SK-N-SH treated with all-trans-retinoic acid at 6 μM for 48 hours (cell line): ENCODE results near the gene ARHGAP15.
A peak's percentile ranks its signal among the peaks of the same experiment; 100 is the strongest.

Experiments used
- ATAC-seq: fragments of 200-7000 bp; cut with Tn5 transposase; 3 replicates; pipeline ENCODE4 v1.9.1; 2020; ENCODE audit warnings: mild to moderate bottlenecking, moderate library complexity
- BACH2 ChIP-seq: fragments of 250-450 bp; sonication (Bioruptor Pico); IDR thresholded peaks from 2 replicates; pipeline ENCODE4 v1.9.0; 2021; ENCODE audit warnings: mild to moderate bottlenecking, borderline replicate concordance
- CREB5 ChIP-seq: fragments of 250-450 bp; sonication (Bioruptor Pico); IDR thresholded peaks from 2 replicates; pipeline ENCODE4 v1.5.1; 2020; ENCODE audit warnings: low read depth, mild to moderate bottlenecking, moderate library complexity
- CSDC2 ChIP-seq: fragments of 250-450 bp; sonication (Bioruptor Pico); IDR thresholded peaks from 2 replicates; pipeline ENCODE4 v1.5.0; 2020; ENCODE audit warnings: mild to moderate bottlenecking, moderate library complexity
- CSRNP3 ChIP-seq: fragments of 250-450 bp; sonication (Bioruptor Pico); IDR thresholded peaks from 2 replicates; pipeline ENCODE4 v1.5.1; 2021; ENCODE audit warnings: mild to moderate bottlenecking, moderate library complexity
- ESRRG ChIP-seq: fragments of 250-450 bp; sonication (Bioruptor Pico); IDR thresholded peaks from 2 replicates; pipeline ENCODE4 v1.6.1; 2021; ENCODE audit warnings: mild to moderate bottlenecking
- GLIS3 ChIP-seq: fragments of 250-450 bp; sonication (Bioruptor Pico); IDR thresholded peaks from 2 replicates; pipeline ENCODE4 v1.5.0; 2020; ENCODE audit warnings: mild to moderate bottlenecking, moderate library complexity
- ISL1 ChIP-seq: fragments of 250-450 bp; sonication (Bioruptor Pico); IDR thresholded peaks from 2 replicates; pipeline ENCODE4 v2.1.2; 2022; ENCODE audit warnings: mild to moderate bottlenecking, moderate library complexity
- PATZ1 ChIP-seq: fragments of 250-450 bp; sonication (Bioruptor Pico); IDR thresholded peaks from 2 replicates; pipeline ENCODE4 v1.8.0; 2020; ENCODE audit warnings: mild to moderate bottlenecking, moderate library complexity, borderline replicate concordance
- POU6F1 ChIP-seq: fragments of 250-450 bp; sonication (Bioruptor Pico); IDR thresholded peaks from 2 replicates; pipeline ENCODE4 v1.8.0; 2021; ENCODE audit warnings: low read depth, mild to moderate bottlenecking, moderate library complexity, borderline replicate concordance
- PPARA ChIP-seq: fragments of 250-450 bp; sonication (Bioruptor Pico); IDR thresholded peaks from 2 replicates; pipeline ENCODE4 v1.5.0; 2020; ENCODE audit warnings: mild to moderate bottlenecking, borderline replicate concordance
- RARB ChIP-seq: fragments of 250-450 bp; sonication (Bioruptor Pico); IDR thresholded peaks from 2 replicates; pipeline ENCODE4 v1.8.0; 2021; ENCODE audit warnings: mild to moderate bottlenecking, moderate library complexity
- SNAI2 ChIP-seq: fragments of 250-450 bp; sonication (Bioruptor Pico); IDR thresholded peaks from 2 replicates; pipeline ENCODE4 v1.5.0; 2020; ENCODE audit warnings: mild to moderate bottlenecking, moderate library complexity
- TCF4 ChIP-seq: fragments of 250-450 bp; sonication (Bioruptor Pico); IDR thresholded peaks from 2 replicates; pipeline ENCODE4 v1.8.0; 2021; ENCODE audit warnings: mild to moderate bottlenecking, moderate library complexity, borderline replicate concordance
- TOX ChIP-seq: fragments of 250-450 bp; sonication (Bioruptor Pico); IDR thresholded peaks from 2 replicates; pipeline ENCODE4 v1.8.0; 2021; ENCODE audit warnings: mild to moderate bottlenecking, moderate library complexity, borderline replicate concordance
- TSHZ2 ChIP-seq: fragments of 250-450 bp; sonication (Bioruptor Pico); IDR thresholded peaks from 2 replicates; pipeline ENCODE4 v1.5.0; 2020; ENCODE audit warnings: mild to moderate bottlenecking, moderate library complexity
- ZC3H10 ChIP-seq: fragments of 250-450 bp; sonication (Bioruptor Pico); IDR thresholded peaks from 2 replicates; pipeline ENCODE4 v1.5.1; 2021; ENCODE audit warnings: mild to moderate bottlenecking, moderate library complexity
- ZFP3 ChIP-seq: fragments of 250-450 bp; sonication (Bioruptor Pico); IDR thresholded peaks from 2 replicates; pipeline ENCODE4 v1.5.0; 2020; ENCODE audit warnings: mild to moderate bottlenecking, moderate library complexity
- ZFP30 ChIP-seq: fragments of 450-650 bp; formaldehyde crosslinking; IDR thresholded peaks from 2 replicates; pipeline ENCODE4 v1.5.0; 2022; ENCODE audit warnings: mild to moderate bottlenecking, moderate library complexity
- ZNF565 ChIP-seq: fragments of 450-650 bp; formaldehyde crosslinking; conservative IDR thresholded peaks from 2 replicates; pipeline ENCODE4 v1.5.0; 2020; ENCODE audit warnings: low read depth, mild to moderate bottlenecking, moderate library complexity
- ZNF70 ChIP-seq: fragments of 450-650 bp; formaldehyde crosslinking; IDR thresholded peaks from 2 replicates; pipeline ENCODE4 v1.5.0; 2020; ENCODE audit warnings: mild to moderate bottlenecking, moderate library complexity
- ZNF8 ChIP-seq: fragments of 450-650 bp; formaldehyde crosslinking; IDR thresholded peaks from 2 replicates; pipeline ENCODE4 v1.5.0; 2020; ENCODE audit warnings: mild to moderate bottlenecking, moderate library complexity

ARHGAP15 gene

GRCh38 chr2:143558665-143559064, 429.4 kb downstream of the ARHGAP15 start:
- ATAC-seq = peak; percentile 75
- TF ChIP-seq TOX (CRISPR knock-in tag) (0 out of 2 replicates have a peak, but pooled peaks have one; percentile 40), ESRRG (CRISPR knock-in tag) (no peak), ISL1 (peak; percentile 15; the same call in 1 of the 2 replicates)

- peak; percentile 95 for ATAC-seq
These were observed 429.9 kb downstream of the ARHGAP15 start for GRCh38 chr2:143559147-143559546.

More at GRCh38 chr2:143559147-143559546, 429.9 kb downstream of the ARHGAP15 start:
- TF ChIP-seq ISL1 (peak; percentile 92), GLIS3 (CRISPR knock-in tag) (no peak), POU6F1 (CRISPR knock-in tag) (no peak), CSDC2 (no peak), CSRNP3 (CRISPR knock-in tag) (peak; percentile 51; the same call in 1 of the 2 replicates), ZNF8 (no peak), PATZ1 (CRISPR knock-in tag) (no peak; the same call in 1 of the 2 replicates), CREB5 (CRISPR knock-in tag) (0 out of 2 replicates have a peak, but pooled peaks have one; percentile 30), ZFP30 (CRISPR knock-in tag) (no peak), ZNF565 (CRISPR knock-in tag) (no peak), ZFP3 (no peak), SNAI2 (CRISPR knock-in tag) (no peak), BACH2 (CRISPR knock-in tag) (no peak), RARB (CRISPR knock-in tag) (no peak), ZC3H10 (CRISPR knock-in tag) (peak; percentile 63), PPARA (CRISPR knock-in tag) (no peak), ZNF70 (CRISPR knock-in tag) (no peak), TSHZ2 (CRISPR knock-in tag) (peak; percentile 86), TOX (CRISPR knock-in tag) (peak; percentile 24; the same call in 1 of the 2 replicates), TCF4 (peak; percentile 27; the same call in 1 of the 2 replicates)
